Measurements from ENCODE around the gene PCDH15.

- TF ChIP-seq CTCF (conservative IDR thresholded peaks at IDR 0.05; ENCODE audit: low read depth, low read length) (0 out of 2 replicates have a peak, but pooled peaks have one; percentile 14), EZH2 (IDR thresholded peaks at IDR 0.05; ENCODE audit: borderline replicate concordance, low read depth, low read length, poor library complexity, severe bottlenecking) (no peak)
These were observed at the start of gene PCDH15 for GRCh38 chr10:54800741-54801421.

Measured in A673 (cell line).